ENCODE results near the gene OR2F2. TPM values are rescaled to one million over a fixed set of nuclear protein-coding genes. Genes with fewer than 3 reads are reported as not detected.

OR2F2 gene
- total RNA-seq, 1 donor from 2014 or later: not detected

DNA sequence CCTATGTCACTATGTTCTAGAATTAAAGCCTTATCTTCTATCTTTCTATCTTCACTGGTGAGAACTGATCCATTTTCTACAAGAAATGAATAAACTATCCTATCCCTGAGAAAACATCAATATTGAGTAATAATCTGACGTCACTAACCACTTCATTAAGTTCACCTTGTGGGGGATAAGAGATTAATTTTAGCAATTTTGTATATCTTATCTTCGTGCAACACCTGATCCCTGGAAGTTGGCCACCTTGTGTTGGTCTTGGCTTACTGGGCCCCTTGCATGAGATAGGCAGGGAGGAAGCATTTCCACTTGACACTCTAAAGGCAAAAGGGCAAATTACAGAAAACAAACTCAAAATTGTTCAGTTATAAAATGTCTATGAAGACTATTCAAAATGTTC is 45.0 kb downstream of the OR2F2 start:
- ChIA-PET CTCF (no interaction called here), POLR2A (no interaction called here)
- DNase-seq: no peak
- no peaks in the 10 kb centered on the region for H3K27me3 Mint-ChIP-seq
- TF ChIP-seq, protein P1, sequence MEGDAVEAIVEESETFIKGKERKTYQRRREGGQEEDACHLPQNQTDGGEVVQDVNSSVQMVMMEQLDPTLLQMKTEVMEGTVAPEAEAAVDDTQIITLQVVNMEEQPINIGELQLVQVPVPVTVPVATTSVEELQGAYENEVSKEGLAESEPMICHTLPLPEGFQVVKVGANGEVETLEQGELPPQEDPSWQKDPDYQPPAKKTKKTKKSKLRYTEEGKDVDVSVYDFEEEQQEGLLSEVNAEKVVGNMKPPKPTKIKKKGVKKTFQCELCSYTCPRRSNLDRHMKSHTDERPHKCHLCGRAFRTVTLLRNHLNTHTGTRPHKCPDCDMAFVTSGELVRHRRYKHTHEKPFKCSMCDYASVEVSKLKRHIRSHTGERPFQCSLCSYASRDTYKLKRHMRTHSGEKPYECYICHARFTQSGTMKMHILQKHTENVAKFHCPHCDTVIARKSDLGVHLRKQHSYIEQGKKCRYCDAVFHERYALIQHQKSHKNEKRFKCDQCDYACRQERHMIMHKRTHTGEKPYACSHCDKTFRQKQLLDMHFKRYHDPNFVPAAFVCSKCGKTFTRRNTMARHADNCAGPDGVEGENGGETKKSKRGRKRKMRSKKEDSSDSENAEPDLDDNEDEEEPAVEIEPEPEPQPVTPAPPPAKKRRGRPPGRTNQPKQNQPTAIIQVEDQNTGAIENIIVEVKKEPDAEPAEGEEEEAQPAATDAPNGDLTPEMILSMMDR (IDR thresholded peaks at IDR 0.05): no peak
- no peak overlapping the region for H3K27ac Mint-ChIP-seq
- H3K4me3 Mint-ChIP-seq: no peak overlapping the region
- ATAC-seq (ENCODE audit: low read depth): no peak
- intact Hi-C loops (cut with micrococcal nuclease): no loop called here
- no peaks in the 10 kb centered on the region for H3K36me3 Mint-ChIP-seq (ENCODE audit: low read depth)
- H3K4me1 Mint-ChIP-seq: no peaks in the 10 kb centered on the region
- H3K9me3 Mint-ChIP-seq: no peaks in the 10 kb centered on the region

DNA sequence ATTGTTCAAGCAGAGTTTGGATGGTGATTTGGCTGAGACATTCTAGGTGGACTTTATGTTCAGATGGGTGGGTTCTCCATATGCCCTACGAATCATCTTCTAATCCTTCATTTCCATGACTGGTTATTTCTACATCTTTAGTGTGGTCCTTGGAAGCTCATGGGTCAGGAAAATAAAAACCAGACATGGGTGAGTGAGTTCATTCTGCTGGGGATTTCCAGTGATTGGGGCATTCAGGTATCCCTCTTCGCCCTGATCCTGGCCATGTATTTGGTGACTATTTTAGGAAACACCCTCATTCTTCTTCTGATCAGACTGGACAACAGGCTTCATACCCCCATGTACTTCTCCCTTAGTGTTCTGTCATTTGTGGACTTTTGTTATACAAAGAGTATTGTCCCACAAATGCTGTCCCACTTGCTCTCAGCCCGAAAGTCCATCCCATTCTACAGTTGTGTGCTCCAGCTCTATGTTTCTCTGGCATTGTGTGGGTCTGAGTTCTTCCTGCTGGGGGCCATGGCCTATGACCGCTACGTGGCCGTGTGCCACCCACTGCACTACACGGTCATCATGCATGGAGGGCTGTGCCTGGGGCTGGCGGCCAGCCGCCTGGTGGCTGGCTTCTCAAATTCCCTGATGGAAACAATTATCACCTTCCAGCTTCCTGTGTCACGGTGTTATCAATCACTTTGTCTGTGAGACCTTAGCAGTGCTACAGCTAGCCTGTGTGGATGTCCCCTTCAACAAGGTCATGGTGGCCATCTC is 45.9 kb downstream of the OR2F2 start:
- intact Hi-C loops (cut with micrococcal nuclease): no loop called here
- Mint-ChIP-seq H3K4me1 (no peaks in the 10 kb centered on the region), H3K9me3 (no peaks in the 10 kb centered on the region), H3K36me3 (ENCODE audit: low read depth) (no peaks in the 10 kb centered on the region), H3K27me3 (no peaks in the 10 kb centered on the region), H3K27ac (no peak overlapping the region), H3K4me3 (no peak overlapping the region)
- POLR2A ChIA-PET: no interaction called here
- CTCF ChIA-PET: no interaction called here
- ATAC-seq (ENCODE audit: low read depth) (no peak), DNase-seq (no peak)
- TF ChIP-seq, protein P1 (IDR thresholded peaks at IDR 0.05): no peak

DNA sequence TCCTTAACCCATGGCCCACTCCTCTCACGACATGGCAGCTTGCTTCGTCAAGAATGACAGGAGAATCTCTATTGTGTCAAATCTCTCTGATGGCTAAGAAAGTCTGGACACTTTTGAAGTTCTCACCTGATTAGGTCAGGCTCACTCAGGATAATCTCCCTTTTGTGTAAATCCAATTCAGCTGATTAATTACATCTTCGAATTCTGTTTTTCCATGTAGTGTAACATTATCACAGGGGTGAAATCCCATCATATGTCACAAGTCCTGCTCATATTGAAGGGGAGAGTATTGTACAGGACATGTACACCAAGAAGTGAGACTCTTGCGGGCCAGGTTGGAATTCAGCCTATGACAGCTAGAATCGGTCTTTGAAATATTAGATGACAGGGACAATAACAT is 48.9 kb downstream of the OR2F2 start:
- no peak overlapping the region for H3K27ac Mint-ChIP-seq
- TF ChIP-seq, protein P1 (IDR thresholded peaks at IDR 0.05): no peak
- DNase-seq (no peak), ATAC-seq (ENCODE audit: low read depth) (no peak)
- H3K9me3 Mint-ChIP-seq: peaks cover 1% of the 10 kb centered on the region
- CTCF ChIA-PET: no interaction called here
- POLR2A ChIA-PET: no interaction called here
- H3K4me3 Mint-ChIP-seq: no peak overlapping the region
- intact Hi-C loops (cut with micrococcal nuclease): no loop called here
- H3K36me3 Mint-ChIP-seq (ENCODE audit: low read depth): no peaks in the 10 kb centered on the region
- H3K4me1 Mint-ChIP-seq: no peaks in the 10 kb centered on the region
- no peaks in the 10 kb centered on the region for H3K27me3 Mint-ChIP-seq

Other genes starting within 250 kb of the OR2F2 start
- 1.0 and 2.2 TPM in 2 replicates for gene CTAGE6, start 177.5 kb upstream of the OR2F2 start, total RNA-seq
- 12.0 and 13.4 TPM in 2 replicates for gene TCAF1, start 33.1 kb upstream of the OR2F2 start, total RNA-seq
- gene OR2F1, start 19.6 kb downstream of the OR2F2 start, total RNA-seq: not detected in 2 replicates
- not detected in 2 replicates for gene OR6B1, start 65.1 kb downstream of the OR2F2 start, total RNA-seq
- gene OR2A5, start 113.7 kb downstream of the OR2F2 start, total RNA-seq: not detected in 2 replicates
- not detected in 2 replicates for gene OR2A25, start 134.6 kb downstream of the OR2F2 start, total RNA-seq
- not detected in 2 replicates for gene OR2A12, start 151.0 kb downstream of the OR2F2 start, total RNA-seq
- gene OR2A2, start 174.3 kb downstream of the OR2F2 start, total RNA-seq: not detected in 2 replicates
- gene OR2A14, start 187.9 kb downstream of the OR2F2 start, total RNA-seq: not detected in 2 replicates
- gene CTAGE4, start 248.2 kb downstream of the OR2F2 start, total RNA-seq: not detected in 2 replicates

Measured in activated B cell treated with CpG ODN at 0.5 μM for 24 hours (primary cell).